Activated CD8-positive, alpha-beta memory T cell treated with anti-CD3 and anti-CD28 coated beads, Interleukin-2, amount 50 U/mL, for 1 hour (primary cell): Measurements from ENCODE around the gene SOCS6.
"Not testable (repeated sequence)": the region's sequence is repeated elsewhere in the genome, so short reads cannot be mapped to it uniquely, and the experiment has no call there.

ENCODE experiments used
- DNase-seq: peaks from one replicate; pipeline ENCODE4 v3.0.0-alpha.2; 2020; ENCODE audit errors: extremely low read depth

Gene SOCS6

DNA sequence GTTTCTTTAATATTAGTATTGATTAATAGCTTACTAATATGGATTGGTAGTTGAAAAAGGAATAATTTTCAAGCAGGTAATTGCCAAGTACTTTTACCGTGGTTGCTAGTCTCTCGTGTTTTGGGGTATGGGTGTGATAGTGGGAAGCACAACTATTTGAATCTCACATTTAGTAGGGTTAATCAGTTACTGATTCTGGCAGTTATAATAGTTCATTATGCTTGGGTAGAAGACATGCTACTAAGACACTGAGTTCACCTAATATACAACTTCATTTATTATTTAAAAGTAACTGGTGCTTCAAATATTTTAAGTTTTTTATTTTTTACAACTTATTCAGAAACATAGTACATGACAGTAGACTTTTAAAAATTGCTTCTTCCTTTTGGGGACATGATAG, 33.5 kb downstream of the SOCS6 start:
- DNase-seq = no peak

DNA sequence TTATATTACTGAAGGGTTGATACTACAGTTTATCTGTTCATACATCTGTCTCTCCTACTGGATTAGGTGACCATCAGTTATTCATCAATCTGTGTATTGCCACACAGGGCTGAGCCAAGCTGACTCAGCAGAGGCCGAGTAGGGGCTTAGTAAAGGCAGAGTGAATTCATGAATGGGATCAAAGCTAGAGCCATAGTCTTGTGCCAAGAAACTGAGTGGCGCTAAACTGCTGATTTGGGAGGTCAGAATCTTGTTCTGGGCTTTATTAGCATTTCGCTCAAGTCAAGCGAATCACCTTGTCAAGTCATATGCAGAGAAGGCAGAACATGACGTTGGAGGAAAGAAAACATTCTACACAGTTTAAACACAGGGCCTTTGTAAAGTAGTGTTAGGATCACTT, 34.1 kb downstream of the SOCS6 start:
- DNase-seq = no peak

DNA sequence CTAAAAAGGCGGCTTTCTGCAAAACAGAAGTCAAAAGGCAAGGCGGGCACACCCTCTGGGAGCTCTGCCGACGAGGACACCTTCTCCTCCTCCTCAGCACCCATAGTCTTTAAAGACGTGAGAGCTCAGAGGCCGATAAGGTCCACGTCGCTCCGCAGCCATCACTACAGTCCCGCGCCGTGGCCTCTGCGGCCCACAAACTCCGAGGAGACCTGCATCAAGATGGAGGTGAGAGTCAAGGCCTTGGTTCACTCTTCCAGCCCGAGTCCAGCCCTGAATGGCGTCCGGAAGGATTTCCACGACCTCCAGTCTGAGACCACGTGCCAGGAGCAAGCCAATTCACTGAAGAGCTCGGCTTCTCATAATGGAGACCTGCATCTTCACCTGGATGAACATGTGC, 36.1 kb downstream of the SOCS6 start:
- DNase-seq = no peak

DNA sequence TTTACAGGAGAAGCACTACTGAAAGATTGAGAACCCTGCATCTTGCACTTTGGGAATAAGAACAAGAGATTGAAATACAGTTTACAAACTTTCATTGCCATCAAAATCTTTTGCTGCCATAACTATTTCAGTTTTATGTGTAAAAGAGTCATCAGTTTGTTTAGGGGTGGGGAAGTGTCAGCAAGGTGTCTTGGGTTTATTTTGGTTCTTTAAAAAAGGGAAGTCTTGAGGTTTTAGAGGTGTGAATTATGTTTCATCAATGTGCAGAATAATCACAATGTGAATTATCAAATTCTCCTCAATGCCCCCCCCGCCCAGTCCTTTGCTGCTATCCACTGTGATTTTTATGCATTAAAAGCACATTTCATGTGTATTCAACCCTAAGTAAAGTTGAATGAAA, 37.4 kb downstream of the SOCS6 start:
- no peak for DNase-seq

DNA sequence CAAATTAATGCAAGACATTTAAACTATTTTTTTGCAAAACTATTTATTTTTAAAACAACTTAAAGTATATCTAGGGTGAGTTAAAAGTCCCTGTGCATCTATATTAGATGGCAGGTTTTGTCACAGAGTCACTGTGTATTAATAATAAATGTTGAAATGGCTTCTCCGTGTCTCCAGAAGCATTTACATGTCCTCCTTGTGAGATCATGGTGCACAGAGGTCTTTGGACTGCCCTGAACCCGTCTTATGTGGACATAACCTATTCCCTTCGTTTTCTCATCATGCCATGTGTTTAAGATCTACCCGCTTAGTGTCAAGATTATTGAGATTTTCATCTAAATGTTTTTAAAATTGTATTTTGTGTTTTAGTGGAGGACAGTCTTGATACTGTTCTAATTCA, 39.3 kb downstream of the SOCS6 start:
- DNase-seq = no peak

DNA sequence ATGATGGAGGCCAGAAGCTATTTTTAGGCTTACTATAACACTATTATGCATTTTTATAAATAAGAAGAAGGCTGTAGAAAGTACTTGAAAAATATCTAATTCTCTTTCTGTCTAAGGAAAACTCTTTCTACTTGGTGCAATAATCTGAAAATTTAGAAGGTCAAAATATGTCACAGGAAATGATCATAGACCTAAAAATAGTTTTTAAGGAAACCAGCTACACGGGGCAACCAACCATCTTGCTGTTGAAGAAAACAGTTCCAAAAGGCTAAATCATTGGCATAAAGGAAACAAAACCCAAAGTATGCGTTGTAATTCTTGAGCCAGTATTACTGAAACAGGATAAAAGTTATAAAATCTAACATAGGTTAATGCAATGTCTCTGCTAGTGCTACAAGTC, 40.2 kb downstream of the SOCS6 start:
- no peak for DNase-seq

DNA sequence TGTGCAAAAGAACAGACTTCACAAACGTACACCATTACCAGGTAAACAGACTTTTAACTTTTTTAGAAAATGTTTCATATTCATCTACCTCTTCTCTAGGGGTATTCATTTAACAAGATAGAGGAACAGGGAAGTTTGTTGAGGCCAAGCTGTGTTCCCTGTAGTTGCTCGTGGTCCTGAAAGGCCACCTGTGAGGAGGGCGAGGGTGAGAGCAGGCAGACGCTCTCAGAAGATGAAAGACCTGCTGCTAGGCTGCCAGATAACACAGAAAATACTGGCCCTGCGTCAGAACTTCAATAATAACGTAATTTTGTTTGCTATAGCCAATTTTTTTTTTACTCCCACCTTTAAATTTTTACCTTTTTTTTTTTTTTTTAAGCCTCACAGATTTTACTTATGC, 42.0 kb downstream of the SOCS6 start:
- no peak for DNase-seq

DNA sequence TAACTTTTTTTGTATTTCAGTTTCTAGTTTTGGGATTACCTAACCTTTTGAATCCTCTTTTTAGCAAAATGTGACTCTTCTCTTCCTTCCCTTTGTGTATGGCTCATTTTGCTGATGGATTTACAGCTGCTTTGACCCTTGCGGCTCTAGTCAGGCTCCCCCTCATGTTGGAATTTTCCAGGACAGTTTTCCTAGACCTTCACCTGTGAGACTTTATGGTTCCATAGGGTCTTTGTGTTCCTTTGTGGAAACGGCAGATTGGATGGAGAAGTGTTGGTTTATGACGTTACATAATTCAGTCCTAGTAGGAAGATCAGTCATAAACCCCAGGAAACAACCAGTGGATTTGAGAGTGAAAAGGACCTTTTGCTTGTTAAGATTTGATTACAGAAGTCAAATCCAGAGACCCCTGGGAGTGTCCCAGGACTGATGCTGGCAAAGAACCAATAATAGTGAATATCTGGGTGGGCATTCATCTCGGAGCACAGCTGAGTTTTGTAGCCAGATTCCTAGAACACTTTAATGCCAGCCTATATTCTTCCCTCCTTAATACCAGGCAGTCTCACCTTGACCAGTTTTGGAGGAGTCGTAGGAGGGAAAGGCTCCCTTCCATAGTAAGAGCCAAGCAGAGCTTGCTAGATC, 42.7 kb downstream of the SOCS6 start:
- no peak for DNase-seq

DNA sequence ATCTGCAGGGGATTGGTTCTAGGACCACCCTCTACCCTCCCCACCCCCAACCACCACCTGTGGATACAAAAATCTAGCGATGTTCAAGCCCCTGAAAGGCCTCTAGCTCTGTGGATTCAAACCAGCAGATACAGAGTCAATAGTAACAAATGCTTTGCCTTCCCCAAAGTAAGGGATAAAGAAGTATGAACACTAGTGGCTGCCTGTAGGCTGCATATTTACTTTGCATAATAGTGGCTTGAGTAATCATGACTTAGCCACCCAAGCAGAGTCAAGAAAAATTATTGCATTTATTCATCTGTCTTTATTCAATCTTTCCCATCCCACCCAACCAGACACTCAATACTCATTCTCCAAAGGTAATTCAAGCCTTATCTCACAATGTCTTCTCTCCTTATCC, 43.8 kb downstream of the SOCS6 start:
- no peak for DNase-seq

DNA sequence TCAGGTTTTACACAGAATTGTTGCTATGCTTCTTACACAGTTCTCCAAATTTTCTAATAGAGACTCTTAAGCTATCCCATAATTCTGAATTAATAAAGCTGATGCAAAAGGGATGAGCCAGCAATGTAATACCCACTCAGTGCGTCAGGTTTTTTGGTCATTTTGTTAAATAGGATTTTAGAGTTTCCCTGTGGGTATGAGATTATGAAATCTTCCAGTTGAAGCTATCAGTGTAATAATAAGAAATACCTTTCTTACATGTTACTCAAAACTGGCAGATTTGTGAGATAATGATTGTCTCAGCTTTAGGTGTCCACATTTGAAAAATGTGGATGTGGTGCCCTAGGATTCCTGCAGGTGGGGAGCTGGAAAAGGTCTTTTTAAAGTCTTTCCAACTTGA, 44.5 kb downstream of the SOCS6 start:
- DNase-seq = no peak

DNA sequence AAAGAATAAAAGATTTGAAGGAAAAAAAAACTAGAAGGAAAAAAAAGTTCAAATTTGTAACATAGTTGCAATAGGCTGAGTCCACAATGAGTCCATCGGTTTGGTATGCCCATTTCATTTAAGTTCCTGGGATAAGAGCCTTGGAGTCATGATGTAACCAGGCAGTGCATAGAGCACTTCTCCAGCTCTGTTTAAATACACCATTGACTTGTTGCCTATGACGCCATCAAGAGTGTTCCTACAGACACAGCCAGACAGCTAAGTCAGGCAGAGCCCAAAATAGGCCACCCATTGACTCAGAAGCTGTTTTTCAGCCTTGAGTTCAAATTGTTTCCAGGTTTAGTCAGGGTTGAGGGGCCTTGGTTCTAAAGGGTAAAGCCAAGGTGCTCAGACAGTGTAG, 44.9 kb downstream of the SOCS6 start:
- DNase-seq = no peak

DNA sequence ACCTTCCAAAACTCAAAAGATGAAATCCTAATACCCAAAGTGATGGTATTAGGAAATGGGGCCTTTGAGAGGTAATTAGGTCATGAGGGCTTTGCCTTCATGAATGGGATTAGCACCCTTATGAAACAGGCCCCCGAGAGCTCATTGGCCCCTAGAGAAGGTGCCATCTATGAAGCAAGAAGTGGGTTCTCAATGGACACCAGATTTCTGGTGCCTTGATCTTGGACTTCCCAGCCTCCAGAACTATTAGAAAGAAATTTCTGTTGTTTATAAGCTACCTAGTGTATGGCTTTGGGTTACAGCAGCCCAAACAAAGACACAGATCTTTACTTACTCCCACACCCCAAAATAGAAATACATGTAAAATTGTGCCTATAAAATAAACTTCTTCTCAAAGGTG, 45.4 kb downstream of the SOCS6 start:
- DNase-seq = no peak

DNA sequence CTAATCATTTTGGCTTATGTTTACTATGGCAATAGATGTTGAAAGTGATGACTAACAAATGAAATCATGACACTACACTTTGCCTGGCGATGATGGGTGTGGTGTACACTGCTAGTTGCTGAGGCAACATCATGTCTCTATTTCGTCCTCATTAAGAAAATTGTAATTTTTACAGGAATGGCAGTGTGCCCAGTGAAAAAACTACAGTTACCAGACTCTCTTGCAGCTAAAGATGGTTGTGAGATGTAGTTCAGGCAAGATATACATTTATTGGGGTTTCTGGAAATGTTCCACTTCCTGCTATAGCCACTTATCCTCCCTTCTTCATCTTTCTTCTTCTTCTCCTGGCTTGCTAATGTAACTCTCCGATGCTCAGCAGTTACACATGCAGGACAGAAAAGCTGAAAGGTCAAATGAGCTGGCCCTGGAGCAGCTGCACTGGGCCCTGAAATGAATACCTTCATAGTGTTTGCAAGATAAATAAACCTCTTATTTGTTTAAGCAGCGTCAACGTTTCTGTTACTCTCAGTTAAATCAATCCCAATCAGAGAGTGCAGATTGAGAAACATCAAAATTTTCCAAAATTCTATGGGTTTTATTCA, 46.0 kb downstream of the SOCS6 start:
- DNase-seq = no peak

DNA sequence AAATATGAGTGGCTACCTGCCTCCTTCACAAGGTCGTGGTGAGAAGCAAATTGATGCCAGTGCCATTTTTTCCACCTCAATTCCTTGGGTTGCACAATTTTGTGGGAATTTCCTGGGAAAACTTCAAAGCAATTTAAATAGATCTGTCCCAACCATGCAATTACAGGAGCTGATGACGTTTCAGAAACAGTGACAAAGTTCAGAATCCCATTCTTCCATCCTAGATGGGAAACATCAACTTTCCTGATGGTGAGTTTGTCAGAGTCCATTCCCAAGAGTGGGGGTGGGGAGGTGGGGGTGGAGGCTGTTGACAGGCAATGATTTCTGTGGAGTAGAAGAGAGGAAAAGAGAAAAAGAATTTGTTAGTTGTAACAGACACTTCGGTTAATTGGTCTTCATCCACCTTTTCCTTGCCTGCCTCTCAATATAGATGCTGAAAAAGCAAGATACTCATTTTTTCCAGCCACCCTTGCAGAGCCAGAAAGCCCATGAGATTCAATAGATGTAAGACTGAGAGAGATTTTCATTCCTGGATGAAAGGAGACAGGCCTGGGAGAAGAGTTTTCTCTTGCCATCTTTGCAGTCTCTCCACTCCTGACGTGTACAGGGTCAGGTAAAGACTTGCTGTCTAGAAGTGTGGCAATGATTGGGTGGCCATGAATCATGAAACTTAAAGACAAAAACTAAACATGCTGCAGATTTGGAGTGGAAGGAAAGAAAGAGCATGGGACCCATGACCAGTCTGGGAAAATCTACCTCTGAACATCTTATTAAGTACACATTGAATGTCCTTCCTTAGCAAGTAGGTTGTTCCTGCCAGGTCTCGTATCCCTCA, 47.3 kb downstream of the SOCS6 start:
- no peak for DNase-seq

DNA sequence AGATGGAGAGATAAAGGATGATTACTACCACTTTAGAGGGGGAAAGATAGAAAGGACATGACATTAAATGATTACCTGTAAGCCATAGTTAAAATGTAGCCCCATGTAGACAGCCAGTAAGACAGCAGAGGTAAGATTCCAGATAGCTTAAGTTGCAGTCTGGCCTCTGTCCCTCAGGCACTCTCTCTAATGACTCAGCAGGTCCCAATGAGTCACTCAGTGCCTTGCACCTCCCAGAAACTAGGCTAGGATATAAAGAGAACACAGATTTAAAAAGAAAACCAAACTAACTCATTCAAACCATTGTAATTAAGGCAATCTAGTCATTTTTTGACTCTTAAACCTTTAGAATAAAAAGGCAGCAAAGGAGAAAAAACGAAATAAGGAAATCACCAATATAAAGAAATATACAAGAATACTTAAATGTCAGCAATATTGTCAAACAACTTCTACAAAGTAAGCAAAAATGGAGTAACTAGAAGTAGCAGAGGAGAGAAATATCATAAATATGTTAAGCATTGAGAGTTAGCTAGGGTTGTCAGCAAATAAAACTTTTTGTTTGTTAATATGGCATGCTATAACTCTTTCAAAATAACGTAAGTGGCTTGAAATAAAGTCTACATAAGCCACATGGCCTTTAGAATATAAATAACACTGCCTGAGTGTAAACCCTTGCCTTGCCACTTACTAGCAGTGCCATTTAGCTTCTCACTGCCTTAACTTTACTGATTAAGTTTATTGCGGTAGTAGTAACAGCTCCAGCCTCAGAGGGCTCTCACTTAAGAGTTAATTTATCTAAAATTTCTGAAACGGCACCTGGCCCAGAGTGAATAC, 48.5 kb downstream of the SOCS6 start:
- no peak for DNase-seq

DNA sequence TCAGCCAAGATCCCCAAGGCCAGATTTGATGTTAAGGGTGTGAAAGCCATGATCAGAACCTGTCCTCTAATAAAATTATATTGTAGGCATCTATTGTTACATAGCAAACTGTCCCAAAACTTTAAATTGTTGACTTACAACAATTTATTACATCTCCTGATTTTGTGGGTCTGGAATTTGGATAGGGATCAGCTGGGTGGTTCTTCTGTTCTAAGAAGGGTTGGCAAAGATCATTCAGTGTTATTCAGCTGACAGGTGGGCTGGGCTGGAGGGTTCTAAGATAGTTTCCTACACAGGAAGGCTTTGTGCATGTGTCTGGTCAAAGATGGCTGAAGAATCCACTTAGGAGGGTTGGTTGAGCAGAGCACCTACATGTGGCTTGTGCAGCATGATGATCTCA, 50.0 kb downstream of the SOCS6 start:
- DNase-seq = no peak

DNA sequence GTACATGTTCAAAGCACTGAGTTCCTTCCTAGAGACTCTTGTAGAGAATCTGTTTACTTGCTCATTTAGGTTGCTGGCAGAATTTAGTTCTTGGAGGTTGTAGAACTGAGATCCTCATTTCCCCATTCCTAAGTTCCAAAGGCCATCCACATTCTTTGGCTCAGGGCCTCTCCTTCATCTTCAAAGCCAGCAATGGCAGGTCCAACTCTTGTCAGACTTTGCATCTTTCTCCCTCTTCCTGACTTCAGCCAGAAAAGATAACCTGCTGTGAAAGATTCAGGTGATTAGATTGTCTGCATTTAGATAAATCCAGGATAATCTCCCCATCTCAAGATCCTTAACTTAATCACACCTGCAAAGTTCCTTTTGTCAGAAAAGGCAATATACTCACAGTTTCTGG, 51.1 kb downstream of the SOCS6 start:
- DNase-seq = no peak

DNA sequence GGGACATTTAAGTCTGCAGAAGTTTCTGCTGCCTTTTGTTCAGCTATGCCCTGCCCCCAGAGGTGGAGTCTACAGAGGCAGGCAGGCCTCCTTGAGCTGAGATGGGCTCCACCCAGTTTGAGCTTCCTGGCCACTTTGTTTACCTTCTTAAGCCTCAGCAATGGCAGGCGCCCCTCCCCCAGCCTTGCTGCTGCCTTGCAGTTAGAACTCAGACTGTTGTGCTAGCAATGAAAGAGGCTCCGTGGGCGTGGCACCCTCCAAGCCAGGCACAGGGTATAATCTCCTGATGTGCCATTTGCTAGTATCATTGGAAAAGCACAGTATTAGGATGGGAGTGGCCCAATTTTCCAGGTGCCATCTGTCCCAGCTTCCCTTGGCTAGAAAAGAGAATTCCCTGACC, 59.6 kb downstream of the SOCS6 start:
- not testable (repeated sequence) for DNase-seq

DNA sequence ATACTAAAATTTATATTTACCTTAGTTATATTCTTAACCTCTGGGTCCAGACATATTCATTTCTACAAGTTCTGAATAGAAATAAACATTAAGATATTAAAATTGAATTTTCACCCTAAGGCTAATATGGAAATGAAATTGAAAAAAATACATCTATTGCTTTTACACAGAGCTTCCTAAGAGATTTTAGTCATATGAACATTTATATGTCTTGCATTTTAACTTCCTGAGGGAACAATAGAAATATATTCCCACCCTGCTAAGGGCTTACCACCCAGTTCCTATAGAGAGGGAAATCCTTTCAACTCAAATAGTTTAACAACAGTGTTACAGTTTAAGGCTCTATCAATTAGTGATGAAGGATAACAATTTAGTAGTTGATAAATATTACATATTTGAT, 60.5 kb downstream of the SOCS6 start:
- no peak for DNase-seq

DNA sequence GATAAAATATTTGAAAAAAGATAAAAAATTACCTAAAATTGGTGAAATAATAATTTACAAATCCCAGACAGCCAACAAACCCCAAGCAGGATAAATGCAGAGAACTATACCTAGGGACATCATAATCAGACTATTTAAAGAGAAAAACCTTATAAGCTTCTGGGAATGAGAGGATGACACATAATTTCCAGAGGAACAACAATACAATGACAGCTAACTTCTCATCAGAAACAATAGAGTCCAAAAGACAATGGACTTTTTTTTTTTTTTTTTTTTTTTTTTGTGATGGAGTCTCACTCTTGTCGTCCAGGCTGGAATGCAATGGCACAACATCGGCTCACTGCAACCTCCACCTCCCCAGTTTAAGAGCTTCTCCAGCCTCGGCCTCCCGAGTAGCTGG, 65.2 kb downstream of the SOCS6 start:
- no peak for DNase-seq

DNA sequence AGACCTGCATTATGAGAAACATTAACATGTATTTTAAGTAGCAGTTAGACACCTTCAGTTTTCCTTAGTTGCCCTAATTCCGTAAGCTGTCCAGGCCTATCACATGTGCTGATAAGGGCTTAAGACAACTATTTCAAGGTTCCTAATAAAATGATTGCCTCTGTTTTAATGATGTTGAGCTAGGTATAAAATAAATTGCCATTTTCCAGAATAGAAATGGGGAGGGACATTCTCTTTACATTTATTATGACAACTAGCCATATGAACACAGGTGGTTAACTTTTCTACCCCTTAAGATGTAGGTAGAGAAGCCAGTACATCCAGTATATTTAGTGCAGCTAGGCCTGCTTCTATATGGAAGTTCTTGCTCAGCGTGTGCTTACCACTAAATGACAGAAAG, 65.9 kb downstream of the SOCS6 start:
- DNase-seq = no peak

DNA sequence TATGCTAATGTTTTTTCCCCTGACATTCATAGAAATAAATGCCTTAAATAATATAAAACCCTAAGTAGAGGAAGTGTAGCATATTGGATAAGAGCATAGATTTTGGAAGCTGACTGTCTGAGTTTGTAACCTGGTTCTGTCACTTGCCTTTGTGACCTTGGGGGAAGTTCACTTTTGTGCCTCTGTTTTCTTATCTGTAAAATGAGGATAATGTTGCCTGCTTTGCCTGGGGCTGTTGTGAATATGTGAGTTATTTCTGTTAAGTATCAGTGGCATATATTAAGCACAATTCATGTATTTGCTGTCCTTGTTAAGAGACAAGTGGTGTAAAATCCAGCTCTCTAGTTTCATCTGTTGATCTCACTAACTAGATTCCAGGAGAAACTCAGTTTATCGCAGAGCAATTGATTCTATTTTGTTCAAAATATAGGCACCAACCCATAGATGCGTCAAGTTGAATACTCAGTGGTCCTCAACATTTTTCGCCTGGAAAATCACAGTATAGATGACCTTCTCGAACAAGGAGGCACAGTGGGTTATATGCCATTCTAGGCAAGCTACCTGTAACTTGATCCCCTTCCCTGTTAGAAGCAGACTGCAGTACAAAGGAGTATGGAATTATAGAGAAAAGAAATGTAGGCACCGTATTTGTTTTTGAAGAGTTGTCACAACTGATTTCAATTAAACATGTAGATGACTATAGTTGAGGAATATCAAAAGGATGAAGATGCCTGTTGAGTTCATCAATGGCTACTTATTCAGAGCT, 67.0 kb downstream of the SOCS6 start:
- DNase-seq = no peak
